Measurements from ENCODE around the gene PLXND1. TPM values are rescaled to one million over a fixed set of nuclear protein-coding genes. Genes with fewer than 3 reads are reported as not detected.

Gene PLXND1
- total and polyA plus RNA-seq, 9 donors: 21.6 to 120 (median 57.1) TPM

GRCh38 chr3:129620828-129621559 is 14.5 kb upstream of the PLXND1 start:
- 67 to 75% (median 73%) methylated on average over 18 of the region's 18 CpGs for WGBS, 3 donors

GRCh38 chr3:129619726-129620162 is 13.3 kb upstream of the PLXND1 start:
- intact Hi-C loops (cut with DNase I): loop anchor here in 2 of 4 donors (5.0 to 10.0 kb wide), 2 partner anchors 127 to 315 kb away; no protein-coding TSS in a partner anchor
- WGBS, 3 donors: 86 to 95% (median 88%) methylated on average over 6 of the region's 6 CpGs
- peaks cover 6% of the 10 kb centered on the region for H3K4me1 ChIP-seq (ENCODE audit: insufficient read depth)

More at GRCh38 chr3:129620828-129621559, 14.5 kb upstream of the PLXND1 start:
- H3K27ac ChIP-seq: no peak overlapping the region
- H3K4me1 ChIP-seq (ENCODE audit: insufficient read depth): peaks cover 6% of the 10 kb centered on the region
- H3K4me3 ChIP-seq: no peak overlapping the region
- H3K9me3 ChIP-seq: no peaks in the 10 kb centered on the region
- H3K27me3 ChIP-seq: no peaks in the 10 kb centered on the region
- intact Hi-C loops (cut with DNase I): loop anchor here in 2 of 4 donors (5.0 to 10.0 kb wide), 2 partner anchors 129 to 314 kb away; no protein-coding TSS in a partner anchor
- DNase-seq: no peak
- H3K36me3 ChIP-seq: no peaks in the 10 kb centered on the region
- TF ChIP-seq POLR2A (IDR thresholded peaks at IDR 0.05): no peak
- TF ChIP-seq, protein P1, sequence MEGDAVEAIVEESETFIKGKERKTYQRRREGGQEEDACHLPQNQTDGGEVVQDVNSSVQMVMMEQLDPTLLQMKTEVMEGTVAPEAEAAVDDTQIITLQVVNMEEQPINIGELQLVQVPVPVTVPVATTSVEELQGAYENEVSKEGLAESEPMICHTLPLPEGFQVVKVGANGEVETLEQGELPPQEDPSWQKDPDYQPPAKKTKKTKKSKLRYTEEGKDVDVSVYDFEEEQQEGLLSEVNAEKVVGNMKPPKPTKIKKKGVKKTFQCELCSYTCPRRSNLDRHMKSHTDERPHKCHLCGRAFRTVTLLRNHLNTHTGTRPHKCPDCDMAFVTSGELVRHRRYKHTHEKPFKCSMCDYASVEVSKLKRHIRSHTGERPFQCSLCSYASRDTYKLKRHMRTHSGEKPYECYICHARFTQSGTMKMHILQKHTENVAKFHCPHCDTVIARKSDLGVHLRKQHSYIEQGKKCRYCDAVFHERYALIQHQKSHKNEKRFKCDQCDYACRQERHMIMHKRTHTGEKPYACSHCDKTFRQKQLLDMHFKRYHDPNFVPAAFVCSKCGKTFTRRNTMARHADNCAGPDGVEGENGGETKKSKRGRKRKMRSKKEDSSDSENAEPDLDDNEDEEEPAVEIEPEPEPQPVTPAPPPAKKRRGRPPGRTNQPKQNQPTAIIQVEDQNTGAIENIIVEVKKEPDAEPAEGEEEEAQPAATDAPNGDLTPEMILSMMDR (IDR thresholded peaks at IDR 0.05): no peak

DNA sequence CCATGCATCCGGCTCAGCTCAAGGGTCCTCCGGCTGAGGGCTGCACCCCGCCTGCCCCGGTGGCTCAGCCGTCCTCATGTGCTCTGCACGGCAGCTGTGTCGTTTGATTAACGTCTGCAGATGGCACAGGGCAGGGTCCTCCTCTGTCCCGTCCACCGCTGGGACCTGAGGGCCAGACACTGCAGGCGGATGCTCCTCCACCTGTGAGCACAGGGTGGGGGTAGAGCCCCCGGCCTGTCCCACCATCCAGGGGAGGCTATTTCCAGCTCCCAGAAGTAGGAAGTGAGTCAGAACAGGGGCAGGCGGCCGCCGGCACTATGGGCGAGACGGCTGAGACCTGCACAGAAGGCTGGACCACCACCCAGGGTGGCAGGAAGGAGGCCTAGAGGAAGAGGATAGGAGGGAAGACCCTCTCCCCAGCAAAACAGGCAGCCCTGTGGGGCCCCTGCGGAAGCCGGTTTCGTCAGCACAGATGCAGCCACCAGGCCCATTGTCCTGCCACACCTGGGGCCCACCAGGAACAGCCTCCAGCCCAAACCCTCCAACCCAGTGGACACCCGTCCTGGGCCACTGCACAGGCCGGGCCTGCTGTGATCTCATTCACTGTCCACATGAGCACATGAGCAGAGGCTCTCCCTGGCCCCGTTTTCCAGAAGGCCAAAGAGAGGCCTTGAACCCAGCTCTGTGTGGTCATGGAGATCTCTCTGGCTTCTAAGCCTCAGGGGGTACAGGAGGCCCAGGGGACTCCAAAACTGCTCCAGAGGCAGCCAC is 12.6 kb upstream of the PLXND1 start:
- Histone ChIP-seq H3K4me1 (ENCODE audit: insufficient read depth) (peaks cover 4% of the 10 kb centered on the region), H3K36me3 (no peaks in the 10 kb centered on the region), H3K27ac (no peak overlapping the region), H3K9me3 (no peaks in the 10 kb centered on the region), H3K27me3 (no peaks in the 10 kb centered on the region), H3K4me3 (no peak overlapping the region)
- DNase-seq: peak in 2 of 5 donors; percentile 18 to 31
- WGBS, 3 donors: 82 to 87% (median 82%) methylated on average over 23 of the region's 23 CpGs
- TF ChIP-seq, protein P1 (IDR thresholded peaks at IDR 0.05): no peak
- TF ChIP-seq EP300 (IDR thresholded peaks at IDR 0.05) (no peak), POLR2A (IDR thresholded peaks at IDR 0.05) (no peak)
- intact Hi-C loops (cut with DNase I): no loop called here

More at GRCh38 chr3:129619726-129620162, 13.3 kb upstream of the PLXND1 start:
- Histone ChIP-seq H3K27ac (no peak overlapping the region), H3K4me3 (no peak overlapping the region), H3K27me3 (no peaks in the 10 kb centered on the region), H3K36me3 (no peaks in the 10 kb centered on the region), H3K9me3 (no peaks in the 10 kb centered on the region)
- peak in 1 of 5 donors; percentile 27 for DNase-seq
- TF ChIP-seq, protein P1 (IDR thresholded peaks at IDR 0.05): no peak
- no peak for TF ChIP-seq EP300 (IDR thresholded peaks at IDR 0.05)
- TF ChIP-seq POLR2A (IDR thresholded peaks at IDR 0.05): no peak

GRCh38 chr3:129618186-129618820 is 11.8 kb upstream of the PLXND1 start:
- no peaks in the 10 kb centered on the region for H3K36me3 ChIP-seq
- intact Hi-C loops (cut with DNase I): no loop called here
- no peak for DNase-seq
- WGBS, 3 donors: 81 to 86% (median 84%) methylated on average over 15 of the region's 15 CpGs
- no peak overlapping the region for H3K4me3 ChIP-seq
- H3K9me3 ChIP-seq: no peaks in the 10 kb centered on the region
- no peaks in the 10 kb centered on the region for H3K27me3 ChIP-seq
- no peak for TF ChIP-seq EP300 (IDR thresholded peaks at IDR 0.05)
- no peak for TF ChIP-seq POLR2A (IDR thresholded peaks at IDR 0.05)
- TF ChIP-seq, protein P1 (IDR thresholded peaks at IDR 0.05): no peak
- H3K27ac ChIP-seq: no peak overlapping the region
- peaks cover 4% of the 10 kb centered on the region for H3K4me1 ChIP-seq (ENCODE audit: insufficient read depth)
